IMR-90 (cell line): Measurements from ENCODE around the gene DNASE2. TPM values are rescaled to one million over a fixed set of nuclear protein-coding genes. Genes with fewer than 3 reads are reported as not detected.

Source experiments
- ATAC-seq: fragments of 200-7000 bp; cut with Tn5 transposase; 2 replicates; pipeline ENCODE4 v1.9.1; 2020; ENCODE audit warnings: low read depth, mild to moderate bottlenecking, moderate library complexity
- BruUV-seq: library from RNA; stranded (reverse); fragments of 400-500 nt; replicated peaks from 2 replicates; lab custom pipeline; 2021; lab: Mats Ljungman, UMichigan
- CTCF ChIA-PET: fragments of 300-600 bp; formaldehyde crosslinking; extraction: SDS; loops from one replicate; lab custom pipeline; 2021; ENCODE audit warnings: antibody characterized with exemption; lab: Yijun Ruan, JAX
- POLR2A ChIA-PET: fragments of 300-600 bp; sonication (Branson Sonifier 250); formaldehyde crosslinking; loops from one replicate; lab custom pipeline; 2022; ENCODE audit warnings: antibody characterized with exemption; ENCODE audit not compliant: unreplicated experiment; lab: Charles Lee
- DNase-seq: peaks from one replicate; pipeline ENCODE4 v3.0.0; 2013
- H2AFZ ChIP-seq: replicated peaks from 2 replicates; pipeline ENCODE3; 2013; ENCODE audit warnings: low read length, mild to moderate bottlenecking; ENCODE audit not compliant: poor library complexity
- H2AK5ac ChIP-seq: 2 replicates; pipeline ENCODE4 v1.6.1; 2013; ENCODE audit warnings: low read depth, low read length, inconsistent platforms
- H2AK9ac ChIP-seq: replicated peaks from 2 replicates; pipeline ENCODE3; 2013; ENCODE audit warnings: mild to moderate bottlenecking, low read depth, low read length, moderate library complexity; ENCODE audit not compliant: poor library complexity
- H2BK120ac ChIP-seq: 2 replicates; pipeline ENCODE4 v1.6.1; 2013; ENCODE audit warnings: low read depth, low read length, inconsistent platforms
- H2BK15ac ChIP-seq: 3 replicates; pipeline ENCODE4 v1.6.1; 2013; ENCODE audit warnings: low read depth, low read length, inconsistent platforms
- H2BK20ac ChIP-seq: 2 replicates; pipeline ENCODE4 v1.6.1; 2013; ENCODE audit warnings: low read depth, mild to moderate bottlenecking, inconsistent platforms, low read length, moderate library complexity
- H2BK5ac ChIP-seq: 2 replicates; pipeline ENCODE4 v1.6.1; 2013; ENCODE audit warnings: mild to moderate bottlenecking, low read depth, low read length, inconsistent platforms; ENCODE audit not compliant: poor library complexity, severe bottlenecking
- H3K14ac ChIP-seq: replicated peaks from 2 replicates; pipeline ENCODE4 v1.6.1; 2013; ENCODE audit warnings: low read depth, low read length, inconsistent platforms
- H3K18ac ChIP-seq: 2 replicates; pipeline ENCODE4 v1.6.1; 2013; ENCODE audit warnings: low read depth, low read length, control low read depth
- H3K23ac ChIP-seq: 2 replicates; pipeline ENCODE4 v1.6.1; 2013; ENCODE audit warnings: low read depth, low read length, inconsistent platforms
- H3K27ac ChIP-seq: 2 replicates; pipeline ENCODE4 v1.5.1; 2013; ENCODE audit warnings: mild to moderate bottlenecking, control low read depth, low read length; ENCODE audit not compliant: insufficient read depth
- H3K27me3 ChIP-seq: 2 replicates; pipeline ENCODE4 v1.6.1; 2013; ENCODE audit warnings: low read length; ENCODE audit not compliant: control insufficient read depth, insufficient read depth
- H3K36me3 ChIP-seq: 2 replicates; pipeline ENCODE4 v1.6.1; 2013; ENCODE audit warnings: low read length, mixed read lengths; ENCODE audit not compliant: control insufficient read depth, insufficient read depth
- H3K4ac ChIP-seq: 2 replicates; pipeline ENCODE4 v1.6.1; 2013; ENCODE audit warnings: low read depth, low read length, inconsistent platforms
- H3K4me1 ChIP-seq: 2 replicates; pipeline ENCODE4 v1.6.1; 2013; ENCODE audit warnings: low read length, mixed read lengths; ENCODE audit not compliant: control insufficient read depth, insufficient read depth
- H3K4me2 ChIP-seq: 2 replicates; pipeline ENCODE4 v1.6.1; 2013; ENCODE audit warnings: low read depth, mild to moderate bottlenecking, control low read depth, low read length, moderate library complexity
- H3K4me3 ChIP-seq: 2 replicates; pipeline ENCODE4 v1.5.1; 2013; ENCODE audit warnings: low read depth, mild to moderate bottlenecking, control low read depth, low read length, moderate library complexity; ENCODE audit not compliant: insufficient read depth
- H3K56ac ChIP-seq: 2 replicates; pipeline ENCODE4 v1.6.1; 2013; ENCODE audit warnings: low read length, inconsistent platforms; ENCODE audit not compliant: insufficient read depth; ENCODE audit errors: extremely low read depth
- H3K79me1 ChIP-seq, 2 experiments: 2 replicates each; pipeline ENCODE4 v1.6.1; 2013; ENCODE audit warnings: low read length in 2 of 2, inconsistent platforms in 1 of 2, low read depth in 1 of 2
- H3K9ac ChIP-seq: 2 replicates; pipeline ENCODE4 v1.6.1; 2013; ENCODE audit warnings: low read depth, low read length, control low read depth
- H3K9me1 ChIP-seq: 2 replicates; pipeline ENCODE4 v1.6.1; 2013; ENCODE audit warnings: low read length, inconsistent platforms; ENCODE audit not compliant: insufficient read depth
- H3K9me3 ChIP-seq: 2 replicates; pipeline ENCODE4 v1.6.1; 2013; ENCODE audit warnings: low read length; ENCODE audit not compliant: control insufficient read depth, insufficient read depth
- H4K20me1 ChIP-seq: 2 replicates; pipeline ENCODE4 v1.6.1; 2013; ENCODE audit warnings: low read length, inconsistent platforms; ENCODE audit not compliant: insufficient read depth
- H4K5ac ChIP-seq: 2 replicates; pipeline ENCODE4 v1.6.1; 2013; ENCODE audit warnings: mild to moderate bottlenecking, low read depth, low read length, control low read depth
- H4K8ac ChIP-seq, 2 experiments: 2 replicates each; pipeline ENCODE4 v1.6.1; 2013; ENCODE audit warnings: low read depth in 2 of 2, low read length in 2 of 2, control low read depth in 1 of 2, inconsistent platforms in 1 of 2
- H4K91ac ChIP-seq: 2 replicates; pipeline ENCODE4 v1.6.1; 2013; ENCODE audit warnings: low read depth, low read length, inconsistent platforms; ENCODE audit not compliant: insufficient read depth
- BHLHE40 ChIP-seq: fragments of 150-350 bp; IDR thresholded peaks from 2 replicates; pipeline ENCODE4 v1.6.1; 2016; ENCODE audit warnings: mild to moderate bottlenecking, low read depth, low read length
- CEBPB ChIP-seq: IDR thresholded peaks from 2 replicates; pipeline ENCODE4 v1.6.1; 2012; ENCODE audit warnings: low read depth, low read length, improper control_type of control experiment
- CHD1 ChIP-seq: IDR thresholded peaks from 2 replicates; pipeline ENCODE4 v1.6.1; 2012; ENCODE audit warnings: low read depth, low read length, improper control_type of control experiment
- CTCF ChIP-seq: conservative IDR thresholded peaks from 2 replicates; pipeline ENCODE4 v1.5.1; 2012; ENCODE audit warnings: mild to moderate bottlenecking, low read depth, low read length, improper control_type of control experiment
- ELK1 ChIP-seq: fragments of 150-350 bp; IDR thresholded peaks from 2 replicates; pipeline ENCODE4 v1.6.1; 2016; ENCODE audit warnings: low read depth, mild to moderate bottlenecking, low read length, moderate library complexity, borderline replicate concordance
- FOS ChIP-seq: fragments of 150-350 bp; IDR thresholded peaks from 2 replicates; pipeline ENCODE4 v1.6.1; 2016; ENCODE audit warnings: low read depth, low read length
- MAFK ChIP-seq: IDR thresholded peaks from 2 replicates; pipeline ENCODE4 v1.6.1; 2012; ENCODE audit warnings: low read depth, low read length, improper control_type of control experiment
- MAZ ChIP-seq: IDR thresholded peaks from 2 replicates; pipeline ENCODE4 v1.6.1; 2012; ENCODE audit warnings: low read depth, mild to moderate bottlenecking, low read length, improper control_type of control experiment, moderate library complexity, borderline replicate concordance
- MXI1 ChIP-seq: IDR thresholded peaks from 2 replicates; pipeline ENCODE4 v1.6.1; 2012; ENCODE audit warnings: low read depth, mild to moderate bottlenecking, low read length, moderate library complexity, borderline replicate concordance
- NFE2L2 ChIP-seq: fragments of 150-350 bp; IDR thresholded peaks from 2 replicates; pipeline ENCODE4 v1.6.1; 2016; ENCODE audit warnings: low read depth, mild to moderate bottlenecking, low read length
- POLR2A ChIP-seq: IDR thresholded peaks from 2 replicates; pipeline ENCODE4 v1.6.1; 2012; ENCODE audit warnings: mild to moderate bottlenecking, low read depth, low read length
- RAD21 ChIP-seq: IDR thresholded peaks from 2 replicates; pipeline ENCODE4 v1.6.1; 2012; ENCODE audit warnings: low read length, improper control_type of control experiment
- RCOR1 ChIP-seq: IDR thresholded peaks from 2 replicates; pipeline ENCODE4 v1.6.1; 2012; ENCODE audit warnings: mild to moderate bottlenecking, low read length, improper control_type of control experiment; ENCODE audit not compliant: insufficient replicate concordance
- SMC3 ChIP-seq: fragments of 150-350 bp; IDR thresholded peaks from 2 replicates; pipeline ENCODE4 v1.6.1; 2016; ENCODE audit warnings: low read depth, mild to moderate bottlenecking, antibody characterized with exemption, low read length, moderate library complexity
- WGBS, 2 experiments: methylation state at CpG; one replicate each; pipeline versions ENCODE4 v1.1.5 to v1.1.7; 2013; ENCODE audit warnings: missing lambda C conversion rate in 2 of 2; ENCODE audit not compliant: insufficient read length in 1 of 2; ENCODE audit errors: extremely low coverage in 2 of 2; 5-methylcytosine and 5-hydroxymethylcytosine counted together
- dilution Hi-C: fragments of 300-500 bp; cut with HindIII; formaldehyde crosslinking; loops from one replicate; pipeline ENCODE4 v1.14.3; 2018; ENCODE audit warnings: low sequenced_read_pairs; ENCODE audit not compliant: unreplicated experiment
- in situ Hi-C: fragments of 300-500 bp; cut with MboI; formaldehyde crosslinking; loops from 3 replicates; pipeline ENCODE4 v1.14.3; 2019; ENCODE audit warnings: low sequenced_read_pairs, inconsistent platforms, mixed read lengths
- intact Hi-C: fragments of 100-400 bp; cut with micrococcal nuclease; formaldehyde crosslinking; loops from 2 replicates; pipeline ENCODE4 v1.10.0; 2022
- polyA plus RNA-seq, 3 experiments: library from polyadenylated mRNA; depleted of rRNA; stranded (reverse); fragments of >200 nt; gene quantifications; 2 replicates each; pipeline ENCODE4 v1.2.3, GENCODE V29; 2012; ENCODE audit warnings: low replicate concordance in 1 of 3
- total RNA-seq: library from RNA; depleted of rRNA; stranded (reverse); fragments of >200 nt; gene quantifications from 2 replicates; pipeline ENCODE4 v1.2.3, GENCODE V29; 2012

DNASE2 gene
- total and polyA plus RNA-seq, 2 of the 4 experiments (the other 2 are of a cell fraction), result 9.5 to 31.1 TPM

GRCh38 chr19:12825254-12826131 is 55.8 kb downstream of the DNASE2 start:
- Histone ChIP-seq H2AK9ac (no peak overlapping the region), H2BK20ac (no peak overlapping the region), H3K9me3 (no peaks in the 10 kb centered on the region), H3K27me3 (peaks cover 1% of the 10 kb centered on the region; the same call in 1 of the 2 replicates), H2AK5ac (no peak overlapping the region), H3K36me3 (no peaks in the 10 kb centered on the region), H4K8ac (no peak overlapping the region), H4K20me1 (no peaks in the 10 kb centered on the region), H3K27ac (no peak overlapping the region), H3K56ac (no peak overlapping the region), H3K4me1 (no peaks in the 10 kb centered on the region), H2AFZ (peak overlapping the region; percentile 92), H3K4ac (no peak overlapping the region), H4K5ac (no peak overlapping the region), H3K79me1 (no peaks in the 10 kb centered on the region), H3K9ac (no peak overlapping the region), H3K9me1 (no peaks in the 10 kb centered on the region), H2BK5ac (no peak overlapping the region), H2BK15ac (no peak overlapping the region), H3K14ac (no peak overlapping the region), H2BK120ac (no peak overlapping the region), H4K91ac (no peak overlapping the region), H3K4me3 (no peak overlapping the region), H3K18ac (no peak overlapping the region), H3K23ac (no peak overlapping the region), H3K4me2 (no peak overlapping the region; the same call in 1 of the 2 replicates)
- ATAC-seq, result peak; percentile 50
- dilution Hi-C loops, result no loop called here
- POLR2A ChIA-PET, result no interaction called here
- CTCF ChIA-PET, result no interaction called here
- no peak for DNase-seq
- in situ Hi-C loops, result no loop called here
- intact Hi-C loops, result no loop called here
- BruUV-seq, result no TSS peak
- 8% methylated on average over 11 of the region's 46 CpGs; no CpG with 5 or more reads in 1 of the 2 experiments for WGBS, 2 experiments
- TF ChIP-seq FOS, result no peak
- TF ChIP-seq MAFK, result no peak
- TF ChIP-seq CEBPB, result no peak
- peak; percentile 38; the same call in 1 of the 2 replicates for TF ChIP-seq BHLHE40
- no peak for TF ChIP-seq ELK1
- TF ChIP-seq MAZ, result no peak
- TF ChIP-seq NFE2L2, result no peak
- no peak for TF ChIP-seq RAD21
- peak; percentile 32 for TF ChIP-seq CTCF
- no peak for TF ChIP-seq SMC3
- TF ChIP-seq MXI1, result no peak
- no peak for TF ChIP-seq POLR2A
- no peak for TF ChIP-seq RCOR1
- TF ChIP-seq CHD1, result no peak
